HG03460 (cell line): ENCODE data around the gene SYDE2.
"Not testable (repeated sequence)": the region's sequence is repeated elsewhere in the genome, so short reads cannot be mapped to it uniquely, and the experiment has no call there.

Source experiments
- ATAC-seq: cut with Tn5 transposase; IDR thresholded peaks from one replicate; pipeline ENCODE4 v1.9.1; 2021; ENCODE audit not compliant: unreplicated experiment

SYDE2 gene

GRCh38 chr1:85214654-85215053, 13.8 kb upstream of the SYDE2 start:
- no peak for ATAC-seq

GRCh38 chr1:85208488-85208887, 7.7 kb upstream of the SYDE2 start:
- no peak for ATAC-seq

GRCh38 chr1:85203573-85204171, 2.9 kb upstream of the SYDE2 start:
- ATAC-seq = no peak

- no peak for ATAC-seq
Observed at GRCh38 chr1:85202864-85203255, 2.0 kb upstream of the SYDE2 start.

GRCh38 chr1:85202092-85202863, 1.5 kb upstream of the SYDE2 start:
- ATAC-seq = no peak

- ATAC-seq = peak; percentile 53
Observed at GRCh38 chr1:85201340-85202091, 700 bp upstream of the SYDE2 start.

- no peak for ATAC-seq
Observed at GRCh38 chr1:85199667-85200462, 951 bp downstream of the SYDE2 start.

DNA sequence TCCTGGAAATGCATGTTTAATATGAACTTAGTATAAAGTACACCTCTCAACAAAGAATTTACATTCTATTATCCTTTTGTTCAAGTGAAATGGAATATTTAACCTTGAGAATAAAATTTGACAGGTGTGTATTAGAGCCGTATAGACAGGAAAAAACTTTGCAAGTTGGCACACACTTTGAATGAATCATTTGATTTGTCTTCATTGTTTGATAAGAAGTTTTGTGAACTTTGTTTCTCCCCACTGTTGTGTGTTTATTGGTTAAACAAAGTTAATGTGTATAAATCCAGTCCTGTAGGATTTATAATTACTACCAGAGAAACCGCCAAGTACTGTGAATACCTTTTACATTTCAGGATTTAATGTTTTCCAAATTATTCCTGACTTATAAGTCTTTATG, 2.0 kb downstream of the SYDE2 start:
- no peak for ATAC-seq

- no peak for ATAC-seq
Observed at GRCh38 chr1:85196358-85196757, 4.5 kb downstream of the SYDE2 start.

DNA sequence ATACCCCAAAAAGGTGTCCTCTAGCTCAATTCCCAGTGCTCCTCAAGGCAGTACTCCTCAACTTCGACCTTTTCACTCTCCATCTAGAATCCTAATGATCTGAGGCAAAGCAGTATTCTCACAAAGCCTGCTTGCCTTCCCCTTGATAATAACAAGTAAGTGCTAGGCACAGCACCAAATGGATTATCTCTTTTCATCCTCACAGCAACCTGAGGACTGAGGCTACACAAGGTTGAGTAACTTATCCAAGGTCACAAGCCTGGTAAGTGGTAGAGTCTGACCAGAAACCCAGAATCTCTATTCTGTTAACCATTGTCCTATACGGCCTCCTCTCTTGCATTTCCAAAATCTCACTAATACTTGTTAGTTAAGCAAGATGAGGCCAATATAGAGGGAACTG, 5.1 kb downstream of the SYDE2 start:
- no peak for ATAC-seq

DNA sequence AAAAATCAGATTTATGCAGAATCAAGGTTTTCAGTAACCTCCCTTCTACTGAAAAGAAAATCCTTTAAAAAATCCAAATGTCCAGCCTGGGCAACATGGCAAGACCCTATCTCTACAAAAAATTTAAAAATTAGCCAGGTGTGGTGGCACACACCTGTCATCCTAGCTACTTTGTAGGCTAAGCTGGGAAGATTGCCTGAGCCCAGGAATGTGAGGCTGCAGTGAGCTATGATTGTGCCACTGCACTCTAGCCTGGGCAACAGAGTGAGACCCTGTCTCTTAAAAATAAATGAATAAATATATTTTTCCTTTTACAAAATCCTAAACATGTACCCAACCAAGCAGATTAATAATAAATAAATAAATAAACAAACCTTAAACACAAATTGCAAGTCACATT, 8.7 kb downstream of the SYDE2 start:
- ATAC-seq = not testable (repeated sequence)

DNA sequence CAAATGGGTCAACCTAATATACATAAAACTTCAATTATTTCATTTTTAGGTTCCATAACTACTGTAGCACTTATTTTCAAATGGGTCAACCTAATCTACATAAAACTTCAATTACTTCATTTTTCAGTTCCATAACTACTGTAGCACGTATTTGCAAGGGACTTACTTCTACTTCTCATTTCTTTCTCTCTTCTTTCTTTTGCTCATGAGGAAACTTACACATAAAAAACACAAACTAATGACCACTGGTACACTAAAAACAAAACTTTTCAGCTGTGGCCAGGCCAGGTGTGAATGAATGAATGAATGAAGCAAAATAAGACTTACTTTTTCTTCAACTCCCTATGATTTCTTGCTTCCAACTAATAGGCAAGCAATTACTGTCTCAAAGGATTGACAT, 11.7 kb downstream of the SYDE2 start:
- no peak for ATAC-seq

DNA sequence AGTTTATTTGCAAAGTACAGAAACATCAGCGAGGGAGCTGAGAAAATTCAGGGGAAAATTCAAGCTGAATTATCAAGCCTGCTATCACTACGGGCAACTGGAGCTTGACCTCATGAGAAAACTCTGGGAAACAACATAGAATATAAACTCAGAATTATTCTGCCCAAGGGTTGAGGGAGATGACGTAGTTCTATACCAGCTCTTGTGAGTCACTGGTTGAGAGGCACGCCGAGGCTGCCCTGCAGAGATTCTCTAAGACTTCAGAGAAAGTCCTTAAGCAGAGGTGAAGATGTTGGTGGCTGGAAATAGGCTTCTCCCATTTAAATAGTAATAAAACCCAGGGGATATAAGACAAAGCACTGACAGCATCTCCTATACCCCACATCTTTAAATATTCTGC, 12.3 kb downstream of the SYDE2 start:
- ATAC-seq = no peak

DNA sequence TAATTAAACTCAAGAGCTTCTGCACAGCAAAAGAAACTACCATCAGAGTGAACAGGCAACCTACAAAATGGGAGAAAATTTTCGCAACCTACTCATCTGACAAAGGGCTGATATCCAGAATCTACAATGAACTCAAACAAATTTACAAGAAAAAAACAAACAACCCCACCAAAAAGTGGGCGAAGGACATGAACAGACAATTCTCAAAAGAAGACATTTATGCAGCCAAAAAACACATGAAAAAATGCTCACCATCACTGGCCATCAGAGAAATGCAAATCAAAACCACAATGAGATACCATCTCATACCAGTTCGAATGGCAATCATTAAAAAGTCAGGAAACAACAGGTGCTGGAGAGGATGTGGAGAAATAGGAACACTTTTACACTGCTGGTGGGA, 13.8 kb downstream of the SYDE2 start:
- not testable (repeated sequence) for ATAC-seq

DNA sequence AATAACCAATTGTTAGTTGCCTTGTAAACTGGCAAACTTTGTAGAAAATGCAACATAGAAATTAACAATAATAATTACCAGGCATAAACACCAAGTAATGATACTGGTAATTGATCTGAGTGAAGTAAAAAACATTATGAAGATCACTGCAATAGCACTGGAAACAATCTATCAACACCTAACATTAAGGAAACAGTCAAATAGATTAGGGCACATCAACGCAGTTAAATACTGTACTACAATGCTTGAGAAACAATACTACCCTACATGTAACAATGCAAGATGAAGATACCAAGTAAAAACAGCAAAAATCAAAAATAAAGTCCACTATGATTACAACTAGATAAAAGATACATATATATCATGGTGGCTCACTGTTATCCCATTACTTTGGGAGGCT, 16.6 kb downstream of the SYDE2 start:
- no peak for ATAC-seq

GRCh38 chr1:85182700-85183099, 18.1 kb downstream of the SYDE2 start:
- no peak for ATAC-seq

GRCh38 chr1:85180869-85181268, 19.9 kb downstream of the SYDE2 start:
- ATAC-seq = no peak

DNA sequence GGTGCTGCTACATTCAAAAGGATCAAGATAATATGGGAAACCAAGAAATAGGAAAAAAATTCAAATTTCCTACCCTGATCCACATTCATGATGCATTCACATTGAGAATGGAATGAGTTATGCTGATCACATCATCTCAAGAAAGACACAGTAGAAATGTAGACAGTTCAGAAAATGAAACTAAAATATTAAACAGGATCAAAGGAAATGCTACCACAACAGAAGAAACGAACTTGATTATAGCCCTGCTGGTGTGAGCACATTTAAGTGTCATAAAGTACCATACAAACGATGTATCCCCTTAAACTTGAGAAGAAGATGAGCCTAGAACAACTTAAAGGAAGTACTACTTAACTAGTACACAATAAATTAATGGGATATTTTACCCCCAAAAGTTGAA, 21.3 kb downstream of the SYDE2 start:
- ATAC-seq = no peak

GRCh38 chr1:85178396-85178795, 22.4 kb downstream of the SYDE2 start:
- no peak for ATAC-seq

DNA sequence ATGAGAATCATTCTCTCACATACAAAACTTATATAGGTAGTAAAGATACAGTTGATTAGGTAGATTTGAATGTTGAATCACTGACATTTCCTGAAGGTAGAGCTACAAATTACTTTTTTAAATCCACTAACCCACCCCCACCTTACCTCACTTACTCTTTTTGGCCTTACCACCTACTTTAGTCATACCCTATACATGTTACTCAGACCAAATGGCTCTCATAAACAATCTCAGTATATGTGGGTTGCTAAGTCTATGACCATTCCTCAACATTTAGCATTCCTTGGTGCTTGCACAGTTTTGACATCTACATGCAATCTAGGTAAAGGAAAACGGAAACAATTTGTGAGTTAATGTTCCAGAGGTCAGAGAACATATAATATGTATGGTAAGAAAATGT, 26.3 kb downstream of the SYDE2 start:
- ATAC-seq = no peak

DNA sequence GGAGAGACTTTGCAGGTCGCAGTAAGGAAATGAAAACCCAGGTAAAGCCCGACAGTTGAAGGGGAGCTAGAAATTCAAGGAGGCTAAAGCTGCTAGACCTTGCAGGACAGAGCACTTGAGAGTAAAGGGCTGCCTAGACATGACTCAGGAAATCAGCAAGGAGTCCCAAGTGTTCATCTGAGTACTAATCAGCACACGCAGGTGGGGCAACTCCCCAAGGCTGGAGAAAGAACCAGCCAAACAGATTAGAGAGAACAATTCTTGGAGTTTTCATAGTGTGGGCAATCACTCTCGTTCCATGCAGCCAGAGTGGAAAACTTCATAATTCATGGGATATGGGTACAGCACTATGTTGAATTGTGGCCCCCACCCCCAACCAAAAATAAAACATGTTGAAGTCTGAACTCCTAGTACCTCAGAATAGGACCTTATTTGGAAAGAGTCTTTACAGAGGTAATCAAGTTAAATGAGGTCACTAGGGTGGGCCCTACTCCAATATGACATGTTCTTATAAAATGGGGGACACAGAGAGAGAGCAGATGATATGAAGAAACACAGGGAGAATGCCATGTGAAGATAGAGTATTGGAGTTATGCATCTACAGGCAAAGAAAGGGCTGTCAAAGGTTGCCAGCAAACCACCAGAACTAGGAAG, 28.0 kb downstream of the SYDE2 start:
- no peak for ATAC-seq
